Putamen (tissue), 1 donor: ENCODE data around the gene CEBPG.

Experiments used
- DNase-seq: peaks from one replicate; pipeline ENCODE4 v3.0.0-alpha.2; 2016; ENCODE audit warnings: low spot score

Gene CEBPG

GRCh38 chr19:33395561-33396550 is 22.3 kb downstream of the CEBPG start:
- DNase-seq: no peak

- DNase-seq: no peak
Observed at GRCh38 chr19:33396701-33397535, 23.4 kb downstream of the CEBPG start.

- DNase-seq: no peak
Observed at GRCh38 chr19:33397536-33398360, 24.2 kb downstream of the CEBPG start.

- DNase-seq: no peak
Observed at GRCh38 chr19:33398361-33399060, 25.0 kb downstream of the CEBPG start.

GRCh38 chr19:33399081-33399744 is 25.7 kb downstream of the CEBPG start:
- DNase-seq: no peak

- no peak for DNase-seq
Observed at GRCh38 chr19:33399745-33400681, 26.5 kb downstream of the CEBPG start.

GRCh38 chr19:33400856-33401682 is 27.6 kb downstream of the CEBPG start:
- DNase-seq: no peak

GRCh38 chr19:33401683-33402420 is 28.3 kb downstream of the CEBPG start:
- no peak for DNase-seq

- no peak for DNase-seq
Observed at GRCh38 chr19:33402421-33403220, 29.1 kb downstream of the CEBPG start.

- DNase-seq: no peak
Observed at GRCh38 chr19:33403221-33403972, 29.9 kb downstream of the CEBPG start.

- DNase-seq: no peak
Observed at GRCh38 chr19:33403973-33404304, 30.4 kb downstream of the CEBPG start.

GRCh38 chr19:33404506-33405253 is 31.2 kb downstream of the CEBPG start:
- DNase-seq: no peak

- no peak for DNase-seq
Observed at GRCh38 chr19:33405254-33405552, 31.7 kb downstream of the CEBPG start.

GRCh38 chr19:33405553-33406461 is 32.3 kb downstream of the CEBPG start:
- DNase-seq: no peak
